Measurements from ENCODE around the gene CALCOCO1. TPM values are rescaled to one million over a fixed set of nuclear protein-coding genes. Genes with fewer than 3 reads are reported as not detected.

The CALCOCO1 gene
- total RNA-seq, 1 donor from 2014 or later: 19.8 TPM

Other genes with a start within 250 kb of the CALCOCO1 start
- gene MAP3K12, start 228.0 kb downstream of the CALCOCO1 start, total RNA-seq: 14.4 and 14.7 TPM in 2 replicates
- 43.9 and 47.0 TPM in 2 replicates for gene TARBP2, start 226.2 kb downstream of the CALCOCO1 start, total RNA-seq
- not detected in 2 replicates for gene NPFF, start 220.0 kb downstream of the CALCOCO1 start, total RNA-seq
- 28.0 and 32.0 TPM in 2 replicates for gene ATF7, start 101.1 kb downstream of the CALCOCO1 start, total RNA-seq
- 433 and 438 TPM in 2 replicates for gene ATP5MC2, start 51.4 kb downstream of the CALCOCO1 start, total RNA-seq
- gene CISTR, start 24.5 kb upstream of the CALCOCO1 start, total RNA-seq: not detected in 2 replicates
- gene HOXC13, start 211.4 kb upstream of the CALCOCO1 start, total RNA-seq: not detected in 2 replicates
- gene HOXC12, start 227.5 kb upstream of the CALCOCO1 start, total RNA-seq: not detected in 2 replicates
- gene HOXC11, start 245.7 kb upstream of the CALCOCO1 start, total RNA-seq: not detected in 2 replicates
- not detected in 2 replicates for gene HOTAIR, start 247.5 kb upstream of the CALCOCO1 start, total RNA-seq

Data from activated T-helper 2 cell treated with anti-CD3 and anti-CD28 coated beads, Interferon-gamma antibody, Interleukin-2, Interleukin-4, amounts not matched to agents 10 μg/mL and 5 μg/mL and 100 μg/mL, durations not matched to agents 14 hours and 24 hours and 36 hours (primary cell).